ENCODE measurements around the gene TANGO2. TPM values are rescaled to one million over a fixed set of nuclear protein-coding genes. Genes with fewer than 3 reads are reported as not detected.

TANGO2 gene
- total and polyA plus RNA-seq, 9 donors: 11.0 to 17.5 (median 13.3) TPM

GRCh38 chr22:20034143-20034542 lies 13.2 kb downstream of the TANGO2 start:
- 91 to 96% (median 93%) methylated on average over 5 of the region's 5 CpGs for WGBS, 3 donors
- Histone ChIP-seq H3K36me3 (no peaks in the 10 kb centered on the region), H3K27me3 (no peaks in the 10 kb centered on the region), H3K9me3 (no peaks in the 10 kb centered on the region), H3K27ac (no peak overlapping the region), H3K4me1 (ENCODE audit: insufficient read depth) (peaks cover 4% of the 10 kb centered on the region), H3K4me3 (no peak overlapping the region)
- DNase-seq: no peak
- intact Hi-C loops (cut with DNase I): no loop called here
- TF ChIP-seq EP300 (IDR thresholded peaks at IDR 0.05): no peak

DNA sequence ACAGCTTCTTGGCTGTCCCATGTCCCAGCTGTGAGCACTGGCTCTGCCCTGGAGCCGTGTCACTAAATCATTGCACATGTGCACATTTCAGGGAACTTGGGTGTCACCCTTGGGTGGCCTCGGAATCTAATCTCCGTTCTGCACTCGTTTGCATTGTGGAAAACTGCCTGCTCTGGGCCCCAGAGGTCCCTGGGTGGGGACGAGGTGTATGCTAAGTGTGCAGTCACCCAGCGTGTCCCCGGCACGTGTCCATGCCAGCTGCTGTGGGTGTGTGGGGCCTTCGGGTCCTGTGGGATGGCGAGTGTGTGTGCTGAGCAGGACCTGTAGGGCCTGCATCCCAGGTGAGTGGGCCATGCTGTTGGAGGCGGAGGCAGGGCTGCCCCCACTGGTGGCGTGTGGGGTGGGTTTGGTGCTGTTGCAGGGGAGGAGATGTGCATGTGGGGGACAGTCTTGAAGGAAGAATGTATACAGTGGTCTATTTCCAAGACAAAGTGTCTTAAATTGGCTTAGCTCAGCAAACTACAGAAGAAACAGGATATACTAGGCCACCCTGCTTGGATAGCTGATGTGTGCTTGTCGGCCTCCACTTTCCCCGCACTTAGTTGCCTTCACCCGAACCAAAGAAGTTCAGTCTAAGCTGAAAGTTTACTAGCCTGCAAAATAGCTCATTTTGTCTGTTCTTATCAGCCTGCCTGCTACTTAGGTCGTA lies 14.6 kb downstream of the TANGO2 start:
- no peaks in the 10 kb centered on the region for H3K27me3 ChIP-seq
- TF ChIP-seq POLR2A (IDR thresholded peaks at IDR 0.05): no peak
- intact Hi-C loops (cut with DNase I): no loop called here
- no peak overlapping the region for H3K27ac ChIP-seq
- no peaks in the 10 kb centered on the region for H3K9me3 ChIP-seq
- H3K4me1 ChIP-seq (ENCODE audit: insufficient read depth): peaks cover 3% of the 10 kb centered on the region
- H3K36me3 ChIP-seq: no peaks in the 10 kb centered on the region
- DNase-seq: no peak
- WGBS, 3 donors: 81 to 90% (median 83%) methylated on average over 16 of the region's 16 CpGs
- no peak overlapping the region for H3K4me3 ChIP-seq

DNA sequence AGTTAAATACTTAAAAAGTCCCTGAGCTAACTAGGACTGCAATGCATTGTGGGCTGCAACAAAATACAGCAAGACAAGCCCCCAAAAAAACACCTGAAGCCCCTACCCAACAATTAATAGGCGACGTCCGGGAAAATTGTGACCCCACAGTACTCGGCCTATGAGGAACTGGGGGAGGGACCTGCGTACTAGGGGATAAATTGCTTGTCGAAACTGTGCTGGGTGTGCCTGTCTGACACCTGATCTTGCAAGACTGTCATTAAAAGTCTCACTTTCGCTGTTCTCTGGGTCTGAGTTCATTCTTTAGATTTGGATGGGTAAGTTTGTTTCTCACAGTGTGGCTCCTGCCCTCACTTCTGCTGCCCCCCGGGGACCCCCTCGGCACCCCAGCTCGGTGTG lies 15.2 kb downstream of the TANGO2 start:
- no peak overlapping the region for H3K27ac ChIP-seq
- H3K4me1 ChIP-seq (ENCODE audit: insufficient read depth): peaks cover 3% of the 10 kb centered on the region
- no peak for DNase-seq
- WGBS, 3 donors: 90 to 94% (median 91%) methylated on average over 10 of the region's 10 CpGs
- no peaks in the 10 kb centered on the region for H3K27me3 ChIP-seq
- intact Hi-C loops (cut with DNase I): no loop called here
- no peak for TF ChIP-seq POLR2A (IDR thresholded peaks at IDR 0.05)
- TF ChIP-seq EP300 (IDR thresholded peaks at IDR 0.05): no peak
- TF ChIP-seq, protein P1, sequence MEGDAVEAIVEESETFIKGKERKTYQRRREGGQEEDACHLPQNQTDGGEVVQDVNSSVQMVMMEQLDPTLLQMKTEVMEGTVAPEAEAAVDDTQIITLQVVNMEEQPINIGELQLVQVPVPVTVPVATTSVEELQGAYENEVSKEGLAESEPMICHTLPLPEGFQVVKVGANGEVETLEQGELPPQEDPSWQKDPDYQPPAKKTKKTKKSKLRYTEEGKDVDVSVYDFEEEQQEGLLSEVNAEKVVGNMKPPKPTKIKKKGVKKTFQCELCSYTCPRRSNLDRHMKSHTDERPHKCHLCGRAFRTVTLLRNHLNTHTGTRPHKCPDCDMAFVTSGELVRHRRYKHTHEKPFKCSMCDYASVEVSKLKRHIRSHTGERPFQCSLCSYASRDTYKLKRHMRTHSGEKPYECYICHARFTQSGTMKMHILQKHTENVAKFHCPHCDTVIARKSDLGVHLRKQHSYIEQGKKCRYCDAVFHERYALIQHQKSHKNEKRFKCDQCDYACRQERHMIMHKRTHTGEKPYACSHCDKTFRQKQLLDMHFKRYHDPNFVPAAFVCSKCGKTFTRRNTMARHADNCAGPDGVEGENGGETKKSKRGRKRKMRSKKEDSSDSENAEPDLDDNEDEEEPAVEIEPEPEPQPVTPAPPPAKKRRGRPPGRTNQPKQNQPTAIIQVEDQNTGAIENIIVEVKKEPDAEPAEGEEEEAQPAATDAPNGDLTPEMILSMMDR (IDR thresholded peaks at IDR 0.05): no peak
- no peaks in the 10 kb centered on the region for H3K9me3 ChIP-seq
- H3K36me3 ChIP-seq: no peaks in the 10 kb centered on the region
- H3K4me3 ChIP-seq: no peak overlapping the region

- 93 to 96% (median 96%) methylated on average over 25 of the region's 25 CpGs for WGBS, 3 donors
Observed at GRCh38 chr22:20036535-20037392, 15.9 kb downstream of the TANGO2 start.

GRCh38 chr22:20037419-20037818 lies 16.5 kb downstream of the TANGO2 start:
- WGBS, 3 donors: 82 to 90% (median 88%) methylated on average over 3 of the region's 3 CpGs
- intact Hi-C loops (cut with DNase I): no loop called here
- H3K36me3 ChIP-seq: no peaks in the 10 kb centered on the region
- no peaks in the 10 kb centered on the region for H3K9me3 ChIP-seq
- TF ChIP-seq EP300 (IDR thresholded peaks at IDR 0.05) (no peak), POLR2A (IDR thresholded peaks at IDR 0.05) (no peak)
- TF ChIP-seq, protein P1 (IDR thresholded peaks at IDR 0.05): no peak
- no peak overlapping the region for H3K27ac ChIP-seq
- DNase-seq: no peak
- no peak overlapping the region for H3K4me3 ChIP-seq
- H3K27me3 ChIP-seq: no peaks in the 10 kb centered on the region
- peaks cover 3% of the 10 kb centered on the region for H3K4me1 ChIP-seq (ENCODE audit: insufficient read depth)

More at GRCh38 chr22:20036535-20037392, 15.9 kb downstream of the TANGO2 start:
- Histone ChIP-seq H3K4me3 (no peak overlapping the region), H3K36me3 (no peaks in the 10 kb centered on the region), H3K27ac (no peak overlapping the region), H3K9me3 (no peaks in the 10 kb centered on the region), H3K4me1 (ENCODE audit: insufficient read depth) (peaks cover 3% of the 10 kb centered on the region), H3K27me3 (no peaks in the 10 kb centered on the region)
- no peak for DNase-seq
- no peak for TF ChIP-seq POLR2A (IDR thresholded peaks at IDR 0.05)
- TF ChIP-seq, protein P1 (IDR thresholded peaks at IDR 0.05): no peak
- no peak for TF ChIP-seq EP300 (IDR thresholded peaks at IDR 0.05)
- intact Hi-C loops (cut with DNase I): no loop called here
